A549 (cell line): ENCODE data around the gene IKZF5.

Experiments
- CTCF ChIP-seq: fragments of >200 bp; sonication (Bioruptor Twin); formaldehyde crosslinking; IDR thresholded peaks from 3 replicates; pipeline ENCODE4 v1.5.1; 2016
- EHMT2 ChIP-seq: fragments of 200-600 bp; sonication (generic); IDR thresholded peaks from 2 replicates; pipeline ENCODE4 v1.6.1; 2016; ENCODE audit warnings: antibody characterized with exemption, low read depth, mild to moderate bottlenecking, moderate library complexity
- GATA3 ChIP-seq: IDR thresholded peaks from 2 replicates; pipeline ENCODE4 v1.6.1; 2012; ENCODE audit warnings: borderline replicate concordance
- JUN ChIP-seq, 2 experiments: fragments of >200 bp; sonication (Bioruptor Twin); formaldehyde crosslinking; IDR thresholded peaks; 2 replicates in 1 of 2; 3 replicates in 1 of 2; pipeline ENCODE4 v1.6.1; 2016 to 2017
- NFE2L2 ChIP-seq: fragments of 150-350 bp; conservative IDR thresholded peaks from 2 replicates; pipeline ENCODE4 v1.6.1; 2014; ENCODE audit warnings: low read length
- PHF8 ChIP-seq: fragments of 200-600 bp; sonication (generic); IDR thresholded peaks from 2 replicates; pipeline ENCODE4 v1.6.1; 2016; ENCODE audit warnings: low read depth, mild to moderate bottlenecking, antibody characterized with exemption, moderate library complexity, borderline replicate concordance
- POLR2A ChIP-seq: IDR thresholded peaks from 2 replicates; pipeline ENCODE4 v1.6.1; 2012; ENCODE audit warnings: mild to moderate bottlenecking, low read length
- RAD21 ChIP-seq, 2 experiments: fragments of >200 bp in 1 of 2; sonication (Bioruptor Twin) in 1 of 2; formaldehyde crosslinking in 1 of 2; IDR thresholded peaks in 1 of 2; conservative IDR thresholded peaks in 1 of 2; 2 replicates in 1 of 2; 3 replicates in 1 of 2; pipeline ENCODE4 v1.6.1; 2012 to 2018; ENCODE audit warnings: inconsistent platforms in 1 of 2
- REST ChIP-seq: fragments of 200-600 bp; sonication (generic); IDR thresholded peaks from 2 replicates; pipeline ENCODE4 v1.6.1; 2016; ENCODE audit warnings: antibody characterized with exemption, mild to moderate bottlenecking, moderate library complexity
- RFX5 ChIP-seq: fragments of 450-650 bp; IDR thresholded peaks from 2 replicates; pipeline ENCODE4 v1.7.1; 2014; ENCODE audit warnings: antibody characterized with exemption, mild to moderate bottlenecking, moderate library complexity

- TF ChIP-seq EHMT2 = no peak
- no peak for TF ChIP-seq POLR2A
- no peak for TF ChIP-seq CTCF
- no peak for TF ChIP-seq RAD21 (conservative IDR thresholded peaks at IDR 0.05 in 1 of 2, IDR thresholded peaks at IDR 0.05 in 1 of 2)
- no peak for TF ChIP-seq NFE2L2
- TF ChIP-seq RFX5 = no peak
- no peak for TF ChIP-seq REST
- no peak for TF ChIP-seq PHF8
- no peak for TF ChIP-seq GATA3
- TF ChIP-seq JUN (IDR thresholded peaks at IDR 0.05) = no peak
Observed at GRCh38 chr10:123019264-123019663, 10.7 kb upstream of the IKZF5 start.
